ENCODE data around the gene FBXO40. TPM values are rescaled to one million over a fixed set of nuclear protein-coding genes. Genes with fewer than 3 reads are reported as not detected.

Gene FBXO40
- total and polyA plus RNA-seq, 10 of the 15 experiments (the other 5 are each of a cell fraction or from before 2014, with no cell fraction given), result 0.03 to 0.05 (median 0.04) TPM; not detected in 7

- WGBS (ENCODE audit: insufficient coverage, insufficient replicate concordance, low lambda C conversion rate, missing lambda C conversion rate), result 1% methylated on average over 42 of the region's 42 CpGs
- Histone ChIP-seq H3K4me1 (ENCODE audit: control insufficient read depth, insufficient read depth, low read length) (peaks cover 16% of the 10 kb centered on the region), H3K4me3 (peak within 1 kb of the TSS; percentile 76), H3K36me3 (ENCODE audit: control insufficient read depth in 2 of 2, insufficient read depth in 2 of 2, low read length in 1 of 2) (peaks cover 0 to 4% of the 10 kb centered on the region in 2 experiments; a peak in 1 of 4 replicates), H3K27ac (ENCODE audit: control insufficient read depth, insufficient read depth) (peak within 1 kb of the TSS; percentile 84), H3K9ac (ENCODE audit: control insufficient read depth, insufficient read depth, low read length) (peak within 1 kb of the TSS; percentile 86), H4K20me1 (ENCODE audit: control insufficient read depth, insufficient read depth) (no peaks in the 10 kb centered on the region), H2AFZ (ENCODE audit: control insufficient read depth, low read depth, low read length) (peak within 1 kb of the TSS; percentile 93), H3K9me3 (replicated peaks; ENCODE audit: control insufficient read depth, insufficient read depth, low read length) (no peaks in the 10 kb centered on the region; the same call in 2 of the 3 replicates), H3K4me2 (ENCODE audit: control insufficient read depth, insufficient read depth) (peak within 1 kb of the TSS; percentile 93), H3K27me3 (replicated peaks in 1 of 2; ENCODE audit: control insufficient read depth in 2 of 2, insufficient read depth in 2 of 2, low read length in 1 of 2) (no peaks in the 10 kb centered on the region), H3K79me2 (ENCODE audit: control insufficient read depth, insufficient read depth, low read length) (peaks cover 40% of the 10 kb centered on the region)
- DNase-seq (ENCODE audit: low read depth, low spot score), result peak; percentile 77
- TSS peak; percentile 96 for BruUV-seq (replicated peaks)
- ATAC-seq, result peak; percentile 82
- ChIA-PET SMC1A (ENCODE audit: uncharacterized antibody, unreplicated experiment) (interaction anchor here (0.6 to 4.8 kb wide), 32 partner anchors 9 to 1536 kb away, joined by 3 to 47 read pairs (median 4); partner anchors contain the start of genes HCLS1, MIX23 and WDR5B), POLR2A (interaction anchor here (0.6 to 2.8 kb wide), 6 partner anchors 115 to 869 kb away, joined by 3 to 7 read pairs (median 3); partner anchors contain the start of gene HCLS1), CTCF (interaction anchor here (0.7 to 3.9 kb wide), 24 partner anchors 77 to 1753 kb away, joined by 3 to 45 read pairs (median 5); partner anchors contain the start of gene HCLS1), RAD21 (ENCODE audit: unreplicated experiment) (interaction anchor here (0.6 to 5.7 kb wide), 22 partner anchors 108 to 1973 kb away, joined by 3 to 66 read pairs (median 4); partner anchors contain the start of genes FAM162A, GOLGB1 and HCLS1)
- peak; percentile 79 for FAIRE-seq
- intact Hi-C loops (cut with micrococcal nuclease; ENCODE audit: unreplicated experiment) (loop anchor here (1.0 to 10.0 kb wide), 11 partner anchors 109 to 1133 kb away; partner anchors contain the start of genes EAF2, FAM162A, GOLGB1 and IQCB1), in situ Hi-C loops (cut with MboI) (loop anchor here (5.0 to 10.0 kb wide), 6 partner anchors 451 to 1131 kb away; no protein-coding TSS in a partner anchor)
- no peak for TF ChIP-seq EED (IDR thresholded peaks at IDR 0.05; ENCODE audit: low read depth)
- TF ChIP-seq RUNX3 (IDR thresholded peaks at IDR 0.05; ENCODE audit: low read length), result peak; percentile 73
- TF ChIP-seq, protein P1, sequence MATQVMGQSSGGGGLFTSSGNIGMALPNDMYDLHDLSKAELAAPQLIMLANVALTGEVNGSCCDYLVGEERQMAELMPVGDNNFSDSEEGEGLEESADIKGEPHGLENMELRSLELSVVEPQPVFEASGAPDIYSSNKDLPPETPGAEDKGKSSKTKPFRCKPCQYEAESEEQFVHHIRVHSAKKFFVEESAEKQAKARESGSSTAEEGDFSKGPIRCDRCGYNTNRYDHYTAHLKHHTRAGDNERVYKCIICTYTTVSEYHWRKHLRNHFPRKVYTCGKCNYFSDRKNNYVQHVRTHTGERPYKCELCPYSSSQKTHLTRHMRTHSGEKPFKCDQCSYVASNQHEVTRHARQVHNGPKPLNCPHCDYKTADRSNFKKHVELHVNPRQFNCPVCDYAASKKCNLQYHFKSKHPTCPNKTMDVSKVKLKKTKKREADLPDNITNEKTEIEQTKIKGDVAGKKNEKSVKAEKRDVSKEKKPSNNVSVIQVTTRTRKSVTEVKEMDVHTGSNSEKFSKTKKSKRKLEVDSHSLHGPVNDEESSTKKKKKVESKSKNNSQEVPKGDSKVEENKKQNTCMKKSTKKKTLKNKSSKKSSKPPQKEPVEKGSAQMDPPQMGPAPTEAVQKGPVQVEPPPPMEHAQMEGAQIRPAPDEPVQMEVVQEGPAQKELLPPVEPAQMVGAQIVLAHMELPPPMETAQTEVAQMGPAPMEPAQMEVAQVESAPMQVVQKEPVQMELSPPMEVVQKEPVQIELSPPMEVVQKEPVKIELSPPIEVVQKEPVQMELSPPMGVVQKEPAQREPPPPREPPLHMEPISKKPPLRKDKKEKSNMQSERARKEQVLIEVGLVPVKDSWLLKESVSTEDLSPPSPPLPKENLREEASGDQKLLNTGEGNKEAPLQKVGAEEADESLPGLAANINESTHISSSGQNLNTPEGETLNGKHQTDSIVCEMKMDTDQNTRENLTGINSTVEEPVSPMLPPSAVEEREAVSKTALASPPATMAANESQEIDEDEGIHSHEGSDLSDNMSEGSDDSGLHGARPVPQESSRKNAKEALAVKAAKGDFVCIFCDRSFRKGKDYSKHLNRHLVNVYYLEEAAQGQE (IDR thresholded peaks at IDR 0.05; ENCODE audit: low read depth, low read length), result no peak; the same call in 1 of the 2 replicates
- TF ChIP-seq, protein P2, sequence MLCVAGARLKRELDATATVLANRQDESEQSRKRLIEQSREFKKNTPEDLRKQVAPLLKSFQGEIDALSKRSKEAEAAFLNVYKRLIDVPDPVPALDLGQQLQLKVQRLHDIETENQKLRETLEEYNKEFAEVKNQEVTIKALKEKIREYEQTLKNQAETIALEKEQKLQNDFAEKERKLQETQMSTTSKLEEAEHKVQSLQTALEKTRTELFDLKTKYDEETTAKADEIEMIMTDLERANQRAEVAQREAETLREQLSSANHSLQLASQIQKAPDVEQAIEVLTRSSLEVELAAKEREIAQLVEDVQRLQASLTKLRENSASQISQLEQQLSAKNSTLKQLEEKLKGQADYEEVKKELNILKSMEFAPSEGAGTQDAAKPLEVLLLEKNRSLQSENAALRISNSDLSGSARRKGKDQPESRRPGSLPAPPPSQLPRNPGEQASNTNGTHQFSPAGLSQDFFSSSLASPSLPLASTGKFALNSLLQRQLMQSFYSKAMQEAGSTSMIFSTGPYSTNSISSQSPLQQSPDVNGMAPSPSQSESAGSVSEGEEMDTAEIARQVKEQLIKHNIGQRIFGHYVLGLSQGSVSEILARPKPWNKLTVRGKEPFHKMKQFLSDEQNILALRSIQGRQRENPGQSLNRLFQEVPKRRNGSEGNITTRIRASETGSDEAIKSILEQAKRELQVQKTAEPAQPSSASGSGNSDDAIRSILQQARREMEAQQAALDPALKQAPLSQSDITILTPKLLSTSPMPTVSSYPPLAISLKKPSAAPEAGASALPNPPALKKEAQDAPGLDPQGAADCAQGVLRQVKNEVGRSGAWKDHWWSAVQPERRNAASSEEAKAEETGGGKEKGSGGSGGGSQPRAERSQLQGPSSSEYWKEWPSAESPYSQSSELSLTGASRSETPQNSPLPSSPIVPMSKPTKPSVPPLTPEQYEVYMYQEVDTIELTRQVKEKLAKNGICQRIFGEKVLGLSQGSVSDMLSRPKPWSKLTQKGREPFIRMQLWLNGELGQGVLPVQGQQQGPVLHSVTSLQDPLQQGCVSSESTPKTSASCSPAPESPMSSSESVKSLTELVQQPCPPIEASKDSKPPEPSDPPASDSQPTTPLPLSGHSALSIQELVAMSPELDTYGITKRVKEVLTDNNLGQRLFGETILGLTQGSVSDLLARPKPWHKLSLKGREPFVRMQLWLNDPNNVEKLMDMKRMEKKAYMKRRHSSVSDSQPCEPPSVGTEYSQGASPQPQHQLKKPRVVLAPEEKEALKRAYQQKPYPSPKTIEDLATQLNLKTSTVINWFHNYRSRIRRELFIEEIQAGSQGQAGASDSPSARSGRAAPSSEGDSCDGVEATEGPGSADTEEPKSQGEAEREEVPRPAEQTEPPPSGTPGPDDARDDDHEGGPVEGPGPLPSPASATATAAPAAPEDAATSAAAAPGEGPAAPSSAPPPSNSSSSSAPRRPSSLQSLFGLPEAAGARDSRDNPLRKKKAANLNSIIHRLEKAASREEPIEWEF (IDR thresholded peaks at IDR 0.05; ENCODE audit: insufficient replicate concordance, low read depth, low read length), result no peak
- peak; percentile 83 for TF ChIP-seq MXI1 (IDR thresholded peaks at IDR 0.05; ENCODE audit: low read depth, low read length)
- TF ChIP-seq NFYA (IDR thresholded peaks at IDR 0.05; ENCODE audit: borderline replicate concordance, low read depth, low read length), result no peak
- TF ChIP-seq SP1 (IDR thresholded peaks at IDR 0.05; ENCODE audit: low read depth, low read length), result no peak
- no peak for TF ChIP-seq ATF2 (IDR thresholded peaks at IDR 0.05; ENCODE audit: low read length)
- no peak for TF ChIP-seq NFYB (IDR thresholded peaks at IDR 0.05; ENCODE audit: insufficient read depth, low read depth, low read length)
- TF ChIP-seq NR2C1 (IDR thresholded peaks at IDR 0.05), result peak; percentile 79
- TF ChIP-seq STAT1 (conservative IDR thresholded peaks at IDR 0.05), result no peak
Measured at GRCh38 chr3:121545574-121546455, 47.4 kb upstream of the FBXO40 start, which contains the start of gene POLQ. TSS of gene POLQ (minus strand) at chr3:121545988. CDS start at chr3:121545877, 111 bp downstream.
